Lower leg skin (tissue), 4 donors: ENCODE data around the gene GPC5. TPM values are rescaled to one million over a fixed set of nuclear protein-coding genes. Genes with fewer than 3 reads are reported as not detected.

ENCODE experiments used
- DNase-seq, 2 donors: peaks; one replicate each; pipeline ENCODE4 v3.0.0-alpha.2; 2019; ENCODE audit warnings: low spot score in 2 of 2
- H3K4me3 ChIP-seq: fragments of 200-600 bp; sonication (generic); 2 replicates; pipeline ENCODE4 v1.5.1; 2017; ENCODE audit warnings: mild to moderate bottlenecking, low read depth; ENCODE audit not compliant: poor library complexity, severe bottlenecking
- CTCF ChIP-seq, 3 donors: fragments of 450-650 bp; IDR thresholded peaks; one replicate each; pipeline ENCODE4 v1.5.1; 2016; ENCODE audit warnings: antibody characterized with exemption in 3 of 3, mild to moderate bottlenecking in 3 of 3, moderate library complexity in 2 of 3
- POLR2A ChIP-seq, 2 donors: fragments of 450-650 bp; IDR thresholded peaks; one replicate each; pipeline ENCODE4 v1.6.1; 2016 to 2017; ENCODE audit warnings: antibody characterized with exemption in 2 of 2, mild to moderate bottlenecking in 1 of 2, moderate library complexity in 1 of 2
- WGBS, 2 donors: methylation state at CpG; one replicate each; pipeline ENCODE4 v1.1.5; 2018; 5-methylcytosine and 5-hydroxymethylcytosine counted together
- intact Hi-C: fragments of 100-400 bp; cut with DNase I; formaldehyde crosslinking; loops from one replicate; pipeline ENCODE4 v1.15.0; 2023; ENCODE audit warnings: low total_unique reads
- total RNA-seq, 4 donors: library from RNA; depleted of rRNA; stranded (reverse); fragments of >200 nt; gene quantifications; one replicate each; pipeline ENCODE4 v1.1.0, GENCODE V29; 2016

Gene GPC5
- total RNA-seq, 4 donors from 2014 or later = 0.46 to 1.3 (median 0.82) TPM

GRCh38 chr13:91368101-91368500, 30.3 kb upstream of the GPC5 start:
- WGBS, 2 donors = 94 to 95% methylated on average over 1 of the region's 1 CpG
- no peak for TF ChIP-seq POLR2A (IDR thresholded peaks at IDR 0.05)
- TF ChIP-seq CTCF (IDR thresholded peaks at IDR 0.05) = no peak
- intact Hi-C loops = no loop called here
- no peak for DNase-seq
- no peak overlapping the region for H3K4me3 ChIP-seq

GRCh38 chr13:91368676-91369440, 29.6 kb upstream of the GPC5 start:
- TF ChIP-seq POLR2A (IDR thresholded peaks at IDR 0.05) = no peak
- TF ChIP-seq CTCF (IDR thresholded peaks at IDR 0.05) = no peak
- no peak for DNase-seq
- WGBS, 2 donors = 70 to 96% methylated on average over 3 of the region's 3 CpGs
- no peak overlapping the region for H3K4me3 ChIP-seq
- intact Hi-C loops = no loop called here

GRCh38 chr13:91369441-91369831, 29.0 kb upstream of the GPC5 start:
- intact Hi-C loops = no loop called here
- WGBS, 2 donors = 33 to 35% methylated on average over 3 of the region's 3 CpGs

GRCh38 chr13:91370501-91370900, 27.9 kb upstream of the GPC5 start:
- no peak for TF ChIP-seq POLR2A (IDR thresholded peaks at IDR 0.05)
- no peak for TF ChIP-seq CTCF (IDR thresholded peaks at IDR 0.05)
- no peak overlapping the region for H3K4me3 ChIP-seq
- 61 to 64% methylated on average over 2 of the region's 2 CpGs for WGBS, 2 donors
- intact Hi-C loops = no loop called here
- DNase-seq = no peak

More at GRCh38 chr13:91369441-91369831, 29.0 kb upstream of the GPC5 start:
- H3K4me3 ChIP-seq = no peak overlapping the region
- no peak for DNase-seq
- TF ChIP-seq CTCF (IDR thresholded peaks at IDR 0.05) = no peak
- TF ChIP-seq POLR2A (IDR thresholded peaks at IDR 0.05) = no peak

- intact Hi-C loops = no loop called here
- 63 to 76% methylated on average over 3 of the region's 3 CpGs for WGBS, 2 donors
- DNase-seq = no peak
- TF ChIP-seq CTCF (IDR thresholded peaks at IDR 0.05) (no peak), POLR2A (IDR thresholded peaks at IDR 0.05) (no peak)
- no peak overlapping the region for H3K4me3 ChIP-seq
Measured at GRCh38 chr13:91372911-91373310, 25.5 kb upstream of the GPC5 start.
